GM19328 (cell line): Measurements from ENCODE around the gene AP1G2.
"Not testable (repeated sequence)": the region's sequence is repeated elsewhere in the genome, so short reads cannot be mapped to it uniquely, and the experiment has no call there.

Source experiments
- ATAC-seq: cut with Tn5 transposase; IDR thresholded peaks from one replicate; pipeline ENCODE4 v1.9.1; 2021; ENCODE audit warnings: mild to moderate bottlenecking, moderate library complexity; ENCODE audit not compliant: unreplicated experiment

The AP1G2 gene

DNA sequence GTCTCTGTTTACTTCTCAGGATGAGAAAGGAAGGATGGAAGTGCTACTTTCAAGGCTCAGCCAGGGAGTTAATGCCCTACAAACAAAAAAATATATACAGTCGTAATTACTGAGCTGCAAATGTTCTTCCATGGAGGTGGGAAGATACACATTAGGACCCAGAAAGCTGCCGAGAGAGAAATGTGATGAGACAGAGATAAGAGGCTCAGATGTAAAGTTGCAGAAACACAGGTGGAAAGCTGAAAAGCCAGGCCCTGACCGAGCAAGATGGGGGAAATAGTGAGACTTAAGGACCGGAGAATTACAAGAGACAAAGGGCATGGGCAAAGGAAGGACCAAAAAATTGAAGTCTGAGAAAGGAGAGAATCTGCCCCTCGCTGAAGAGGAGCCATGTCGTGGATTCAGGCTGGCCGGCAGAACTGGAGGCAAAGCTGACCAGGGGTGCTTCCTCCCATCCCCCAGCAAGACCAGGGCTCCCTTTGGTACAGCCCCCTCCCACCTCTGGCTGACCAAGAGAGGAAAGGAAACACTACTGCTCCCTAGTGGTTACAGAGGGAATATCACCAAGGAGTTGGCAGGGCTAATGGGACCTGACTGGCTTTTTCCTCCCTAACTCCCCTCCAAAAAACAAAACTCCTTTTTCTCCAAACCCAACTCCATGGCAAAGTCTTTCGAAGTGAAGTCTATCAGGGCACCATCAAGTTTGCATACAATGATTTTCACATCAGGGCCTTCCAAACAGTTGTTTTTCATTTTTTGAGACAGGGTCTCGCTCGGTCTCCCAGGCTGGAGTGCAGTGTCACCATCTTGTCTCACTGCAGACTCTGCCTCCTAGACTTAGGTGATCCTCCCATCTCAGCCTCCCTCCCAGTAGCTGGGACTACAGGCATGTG lies 28.1 kb downstream of the AP1G2 start:
- ATAC-seq, result no peak

DNA sequence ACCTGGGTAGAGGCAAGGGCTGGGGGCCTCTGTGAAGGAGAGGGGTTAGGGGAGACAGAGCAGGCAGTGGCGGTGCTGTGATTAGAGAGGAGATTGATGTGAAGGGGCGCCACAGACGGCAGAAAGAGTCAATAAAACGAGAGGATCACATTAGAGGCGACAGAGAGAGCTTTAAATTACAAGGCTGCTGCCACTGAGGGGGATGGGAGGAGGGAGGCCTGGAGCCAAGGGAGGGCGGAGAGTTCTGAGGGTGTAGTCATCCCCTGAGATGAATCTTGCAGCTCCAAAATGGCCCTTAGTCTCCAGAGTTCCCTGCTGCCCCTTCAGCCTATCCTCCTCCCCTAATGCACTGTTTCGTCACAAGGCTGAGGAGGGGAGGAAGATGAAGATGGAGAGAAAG lies 28.8 kb downstream of the AP1G2 start:
- no peak for ATAC-seq

DNA sequence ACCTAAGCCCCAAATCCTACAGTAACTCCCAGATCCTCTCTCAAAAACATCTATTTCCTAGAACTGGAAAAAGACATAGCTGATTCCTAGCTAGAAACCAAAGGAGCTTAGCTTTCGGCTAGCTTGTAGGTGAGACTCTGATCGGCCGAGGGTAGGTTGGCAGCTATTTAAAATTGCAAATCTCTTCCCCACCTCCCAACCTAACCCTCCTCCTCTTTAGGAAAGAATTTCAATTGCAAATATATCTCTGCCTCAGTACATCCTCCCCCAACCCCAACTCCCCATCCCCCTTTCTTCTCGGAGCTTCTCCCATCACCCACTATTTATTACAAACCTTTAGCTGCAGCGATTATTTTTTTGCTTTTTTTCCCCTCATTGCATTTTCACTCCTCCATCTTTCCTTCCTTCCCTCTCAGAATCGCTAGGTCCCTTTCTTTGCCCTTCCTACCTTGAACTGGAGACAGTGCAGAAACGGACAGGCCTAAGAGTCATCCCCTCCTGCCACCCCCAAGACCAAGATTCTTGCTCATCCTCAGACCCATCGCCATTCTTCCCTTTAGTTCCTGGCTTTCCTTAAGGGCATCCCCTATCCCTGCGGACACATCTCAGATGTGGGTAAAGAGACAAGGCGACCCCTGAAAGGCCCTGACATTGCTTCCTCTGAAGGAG lies 29.4 kb downstream of the AP1G2 start:
- ATAC-seq, result no peak

DNA sequence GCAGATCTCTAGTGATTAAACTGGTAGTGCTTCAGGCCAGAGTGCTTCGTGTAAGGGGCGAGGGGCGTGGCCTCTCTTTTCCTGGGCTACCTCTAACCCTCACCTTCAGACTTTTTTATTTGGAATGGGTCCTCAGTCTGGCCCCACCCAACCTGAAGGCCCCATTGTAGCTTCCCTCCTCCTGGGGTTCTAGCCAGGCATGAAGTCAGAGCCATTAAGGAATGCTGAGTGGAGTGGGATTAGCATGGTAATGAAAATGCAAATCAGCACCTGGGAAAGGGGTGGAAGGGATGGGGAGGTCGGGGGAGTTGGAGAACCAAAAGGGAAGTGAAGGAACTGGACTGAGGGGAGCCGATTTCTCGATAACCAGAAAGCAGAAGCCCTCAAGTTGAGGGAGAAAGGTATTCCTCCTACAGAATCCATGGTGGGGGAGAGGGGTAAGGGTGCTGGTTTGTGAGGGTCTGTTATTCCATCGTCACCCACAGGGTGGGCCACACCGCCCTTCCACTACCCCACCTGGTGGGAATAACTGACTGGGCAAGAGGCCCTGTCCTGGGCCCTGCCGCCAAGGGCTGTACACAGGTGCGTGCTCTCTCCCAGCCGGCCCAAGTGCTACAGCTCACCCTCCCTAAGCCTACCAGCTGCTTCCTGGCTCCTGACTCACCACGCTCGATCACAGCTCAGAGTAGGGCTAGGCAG lies 30.1 kb downstream of the AP1G2 start:
- ATAC-seq, result no peak

DNA sequence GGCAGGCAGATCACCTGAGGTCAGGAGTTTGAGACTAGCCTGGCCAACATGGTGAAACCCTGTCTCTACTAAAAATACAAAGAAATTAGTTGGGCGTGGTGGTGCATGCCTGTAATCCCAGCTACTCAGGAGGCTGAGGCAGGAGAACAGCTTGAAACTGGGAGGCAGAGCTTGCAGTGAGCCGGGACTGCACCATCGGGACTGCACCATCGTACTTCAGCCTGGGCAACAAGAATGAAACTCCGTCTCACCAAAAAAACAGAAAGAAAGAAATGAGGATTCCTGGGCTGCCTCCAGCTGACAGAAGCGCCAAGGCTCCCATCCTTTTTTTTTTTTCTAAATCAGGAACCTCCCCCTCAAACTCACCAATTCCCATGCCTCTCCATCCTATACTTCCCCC lies 30.7 kb downstream of the AP1G2 start:
- not testable (repeated sequence) for ATAC-seq

DNA sequence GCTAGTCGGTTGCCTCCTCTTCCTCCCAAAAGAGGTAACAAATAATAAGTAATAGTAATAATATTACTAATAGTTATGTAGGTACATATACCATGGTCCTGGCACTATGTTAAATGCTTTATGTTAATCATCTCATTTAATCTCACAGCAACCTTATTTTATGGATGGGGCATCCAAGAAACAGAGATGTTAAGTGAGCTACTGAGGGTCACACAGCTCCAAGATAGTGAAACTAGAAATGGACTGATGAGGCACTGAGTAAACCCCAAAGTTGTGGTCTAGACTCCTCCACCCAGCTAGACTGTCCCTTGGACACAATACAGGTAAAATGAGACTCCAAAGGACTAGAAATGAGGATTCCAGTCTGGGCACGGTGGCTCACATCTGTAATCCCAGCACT lies 31.1 kb downstream of the AP1G2 start:
- no peak for ATAC-seq

DNA sequence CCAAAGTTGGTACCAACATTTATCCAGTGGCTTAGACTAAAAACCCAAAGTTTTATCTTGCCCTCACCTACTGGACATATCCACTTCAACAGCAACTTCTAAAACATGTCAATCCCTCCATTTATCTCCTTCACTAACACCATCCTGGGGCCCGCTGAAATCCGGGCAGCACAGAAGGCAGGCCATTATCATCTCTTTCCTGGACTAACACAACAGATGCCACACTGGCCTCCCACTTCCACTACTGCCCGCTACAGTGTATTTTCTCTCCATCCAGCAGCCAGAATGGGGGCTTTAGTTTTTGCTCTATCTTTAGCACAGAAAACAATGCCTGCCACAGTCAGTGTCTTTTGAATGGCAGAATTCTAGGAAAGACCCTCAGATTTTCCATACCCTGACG lies 31.6 kb downstream of the AP1G2 start:
- ATAC-seq, result no peak

DNA sequence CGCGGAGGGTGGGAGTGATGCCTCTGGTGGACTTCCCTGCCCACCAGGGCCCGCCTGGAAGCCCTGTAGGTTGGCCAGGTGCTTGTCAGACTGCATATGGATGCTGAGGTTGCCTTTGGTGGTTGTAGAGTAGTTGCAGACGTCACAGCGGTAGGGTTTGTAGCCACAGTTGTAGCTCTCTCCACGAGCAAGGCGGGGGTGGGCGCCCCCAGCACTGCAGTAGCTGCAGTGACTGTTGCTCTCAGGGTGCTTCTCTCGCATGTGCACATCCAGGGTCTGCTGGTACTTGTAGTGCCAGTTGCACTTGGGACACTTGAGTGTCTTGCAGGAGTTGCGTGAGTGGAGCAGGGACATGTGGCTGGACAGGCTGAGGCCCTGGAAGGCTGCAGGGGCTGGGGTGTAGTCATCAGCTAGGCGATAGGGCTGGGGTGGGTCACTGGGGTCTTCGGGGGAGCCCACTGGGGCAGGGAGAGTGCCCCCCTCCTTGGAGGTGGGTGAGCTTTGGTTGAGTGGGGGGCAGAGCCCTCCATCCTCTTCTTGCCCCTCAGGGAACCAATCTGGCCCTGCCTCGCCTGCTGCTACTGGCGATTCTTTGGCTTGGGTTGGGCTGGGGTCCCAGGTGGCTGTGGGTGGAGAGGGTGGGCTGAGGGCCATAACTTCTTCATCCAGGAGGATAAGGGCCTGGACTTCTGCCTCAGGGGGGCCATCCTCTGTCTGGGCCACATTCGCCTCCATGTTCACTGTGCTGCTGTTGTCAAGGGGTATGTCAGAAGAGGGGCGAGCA lies 33.7 kb downstream of the AP1G2 start:
- ATAC-seq, result no peak

DNA sequence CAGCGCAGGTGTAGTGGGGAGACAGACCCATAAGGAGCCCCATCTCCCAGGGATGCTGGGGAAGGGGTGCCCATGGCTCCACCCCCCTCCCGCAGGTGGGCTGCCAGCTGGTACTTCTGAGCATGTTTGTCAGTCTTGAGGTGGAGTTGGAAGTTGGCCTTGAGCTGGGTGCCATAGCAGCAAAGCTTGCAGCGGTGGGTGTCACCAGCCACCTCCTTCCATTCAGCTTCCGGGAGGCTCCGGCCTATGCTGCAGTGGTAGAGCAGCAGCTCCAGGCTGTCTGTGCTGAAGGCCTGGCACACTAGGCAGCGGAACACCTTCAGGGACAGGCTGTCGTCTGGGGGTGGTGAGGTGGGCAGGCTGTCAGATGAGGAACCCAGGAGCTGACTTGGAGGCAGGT lies 34.9 kb downstream of the AP1G2 start:
- no peak for ATAC-seq

DNA sequence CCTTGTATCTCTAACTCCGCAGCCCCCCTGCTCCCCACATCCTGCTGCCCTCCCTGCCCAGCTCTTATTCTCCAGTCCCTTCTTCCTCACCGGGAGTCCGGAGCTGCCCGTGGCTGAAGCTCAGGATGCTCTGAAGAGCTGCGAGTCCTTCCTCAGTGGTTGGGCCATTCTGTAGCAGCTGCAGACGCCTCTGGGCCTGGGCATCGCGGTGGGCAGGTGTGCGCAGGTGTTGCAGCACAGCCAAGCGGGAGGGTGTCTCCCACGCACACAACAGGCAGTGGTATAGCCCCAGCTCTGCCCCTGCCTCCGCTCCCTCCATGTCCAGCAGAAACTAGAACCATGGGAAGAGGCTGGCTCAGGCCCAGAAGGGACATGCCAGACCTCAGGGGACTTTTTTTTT lies 36.2 kb downstream of the AP1G2 start:
- no peak for ATAC-seq

DNA sequence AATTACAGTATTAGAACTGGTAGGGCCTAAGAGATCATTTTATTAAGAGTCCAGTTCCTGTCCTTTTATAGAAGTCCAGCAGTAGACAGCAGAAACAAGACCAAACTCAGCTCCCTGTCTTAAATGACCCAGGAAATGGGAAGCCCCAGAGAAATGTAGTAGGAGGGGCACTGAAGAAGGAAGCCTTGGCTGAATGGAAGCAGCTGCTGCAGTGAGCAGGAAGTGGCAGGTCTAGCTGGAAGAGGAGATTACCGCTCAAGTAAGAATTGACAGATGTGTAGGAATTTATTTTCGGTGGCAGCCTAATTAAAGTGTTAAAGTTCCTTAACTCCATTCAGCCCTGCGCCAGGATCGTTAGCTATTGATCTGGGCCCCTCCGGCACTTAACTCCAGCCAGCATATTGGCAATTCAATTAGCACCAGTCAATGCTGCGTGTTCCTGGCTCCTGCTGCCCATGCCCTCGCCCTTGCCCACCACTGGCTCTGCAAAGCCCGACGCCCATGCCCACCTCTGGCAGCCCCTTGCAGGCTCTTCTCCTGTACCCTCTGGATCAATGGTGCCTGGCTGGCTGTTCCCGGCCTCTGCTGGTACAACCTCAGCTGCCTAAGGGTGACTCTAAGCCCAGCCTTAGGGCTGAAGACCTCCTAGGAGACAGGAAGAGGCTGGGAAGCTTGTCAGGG lies 37.1 kb downstream of the AP1G2 start:
- ATAC-seq, result no peak

DNA sequence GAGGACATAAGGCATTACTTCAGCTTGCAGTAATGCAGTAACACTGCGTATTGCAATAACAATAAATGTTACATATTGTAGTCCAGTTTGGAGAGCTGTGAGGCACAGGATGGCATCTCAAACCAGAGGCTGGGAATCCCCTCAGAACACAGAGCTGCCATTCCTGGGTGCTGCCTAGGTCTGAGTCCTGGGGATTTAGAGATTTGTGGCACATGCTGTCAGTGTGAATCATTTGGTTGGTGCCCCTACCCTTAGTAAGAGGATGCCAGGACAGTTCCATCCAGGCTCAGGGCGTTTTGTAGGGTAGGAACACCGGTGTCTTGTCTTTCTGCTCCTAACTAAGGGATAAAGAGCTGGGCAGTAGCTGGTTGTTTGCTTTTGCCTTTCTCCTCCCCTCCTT lies 38.6 kb downstream of the AP1G2 start:
- no peak for ATAC-seq

DNA sequence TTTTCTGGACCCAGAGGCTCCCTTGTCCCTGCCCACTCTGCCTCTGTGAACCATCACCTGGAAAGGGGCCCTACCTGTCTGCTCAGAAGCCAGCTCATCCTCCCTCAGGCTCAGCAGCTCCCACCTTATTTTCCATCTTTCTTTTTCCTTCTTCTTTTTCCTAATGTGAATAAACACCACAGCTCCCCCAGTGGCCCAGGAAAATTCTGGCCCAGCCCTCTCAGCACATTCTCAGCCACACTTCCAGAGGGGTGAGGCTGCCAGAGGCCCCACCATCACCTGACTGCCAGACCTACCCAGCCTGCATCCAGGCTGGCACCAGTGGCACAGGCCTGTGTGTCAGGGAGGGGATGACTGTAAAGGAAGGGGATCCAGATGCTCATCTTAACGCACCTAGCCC lies 39.0 kb downstream of the AP1G2 start:
- no peak for ATAC-seq

DNA sequence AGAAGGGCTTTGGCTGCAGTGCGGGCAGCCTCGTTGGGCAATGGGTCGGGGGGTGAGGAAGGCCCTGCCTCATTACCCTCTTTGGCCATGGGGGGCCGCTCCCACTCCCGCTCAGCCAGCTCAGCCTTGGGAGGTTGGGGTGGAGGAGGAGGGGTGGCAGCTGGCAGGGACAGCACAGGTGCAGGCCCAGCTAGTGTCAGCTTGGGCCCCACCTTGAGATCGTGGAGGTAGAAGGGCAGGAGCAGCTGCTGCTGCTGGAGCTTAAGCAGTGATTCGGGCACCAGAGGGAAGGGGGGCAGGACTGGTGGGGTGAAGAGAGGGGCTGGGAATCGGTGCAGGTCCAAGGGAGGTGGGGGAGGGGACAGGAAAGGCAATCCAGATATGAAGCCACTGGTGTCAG lies 42.0 kb downstream of the AP1G2 start:
- no peak for ATAC-seq

DNA sequence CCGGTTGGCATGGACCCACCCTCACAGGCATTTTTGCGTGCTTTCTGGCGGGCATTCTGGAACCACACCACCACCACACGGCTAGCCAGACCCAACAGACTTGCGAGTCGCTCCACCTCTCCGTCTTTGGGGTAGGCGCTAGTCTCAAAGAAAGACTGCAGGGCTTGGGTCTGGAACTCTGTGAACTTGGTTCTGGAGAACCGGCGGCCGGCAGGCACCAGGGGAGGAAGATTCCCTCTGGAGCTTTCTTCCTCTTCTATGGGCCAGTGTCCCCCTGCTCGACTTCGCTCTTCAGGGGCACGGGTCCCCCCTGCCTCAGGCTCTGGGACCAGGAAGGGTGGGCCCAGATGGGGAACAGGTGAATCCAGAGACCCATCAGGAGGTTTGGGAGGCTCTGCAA lies 42.6 kb downstream of the AP1G2 start:
- ATAC-seq, result no peak

DNA sequence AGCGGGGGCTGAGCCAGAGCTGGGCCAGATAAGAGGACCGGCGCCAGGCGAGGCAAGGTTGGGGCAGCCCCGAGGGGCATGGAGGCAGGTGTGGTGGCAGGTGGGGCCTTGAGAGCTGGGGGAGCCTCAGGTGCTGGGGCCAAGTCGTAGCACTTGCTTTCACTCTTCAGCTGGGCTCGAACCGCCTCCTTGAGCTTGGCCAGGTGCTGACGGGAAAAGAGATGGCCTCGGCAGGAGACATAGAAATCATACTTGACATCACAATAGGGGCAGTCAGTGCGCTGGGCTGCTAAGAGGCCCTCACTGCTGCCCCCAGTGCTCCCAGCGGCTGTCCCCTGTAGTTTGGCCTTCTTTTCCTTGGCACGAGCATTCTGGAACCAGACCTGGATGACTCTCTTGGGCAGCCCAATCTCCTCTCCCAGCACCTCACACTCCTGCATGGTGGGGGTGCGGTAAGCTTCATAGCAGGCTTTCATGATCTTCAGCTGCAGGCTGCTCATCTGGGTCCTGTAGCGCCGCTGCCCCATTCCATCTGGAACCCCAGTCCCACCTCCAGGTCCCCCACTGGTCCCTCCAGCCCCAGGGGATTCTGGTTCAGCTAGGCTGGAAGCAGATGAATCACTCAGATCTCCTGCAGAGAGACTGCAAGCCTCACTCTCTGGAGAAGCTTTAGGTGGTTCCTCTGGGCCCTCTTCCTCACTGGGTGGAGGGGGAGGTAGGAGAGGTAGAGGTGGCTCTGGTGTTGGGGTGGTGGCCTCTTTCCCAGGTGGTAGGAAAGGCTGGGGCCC lies 44.2 kb downstream of the AP1G2 start:
- ATAC-seq, result no peak

DNA sequence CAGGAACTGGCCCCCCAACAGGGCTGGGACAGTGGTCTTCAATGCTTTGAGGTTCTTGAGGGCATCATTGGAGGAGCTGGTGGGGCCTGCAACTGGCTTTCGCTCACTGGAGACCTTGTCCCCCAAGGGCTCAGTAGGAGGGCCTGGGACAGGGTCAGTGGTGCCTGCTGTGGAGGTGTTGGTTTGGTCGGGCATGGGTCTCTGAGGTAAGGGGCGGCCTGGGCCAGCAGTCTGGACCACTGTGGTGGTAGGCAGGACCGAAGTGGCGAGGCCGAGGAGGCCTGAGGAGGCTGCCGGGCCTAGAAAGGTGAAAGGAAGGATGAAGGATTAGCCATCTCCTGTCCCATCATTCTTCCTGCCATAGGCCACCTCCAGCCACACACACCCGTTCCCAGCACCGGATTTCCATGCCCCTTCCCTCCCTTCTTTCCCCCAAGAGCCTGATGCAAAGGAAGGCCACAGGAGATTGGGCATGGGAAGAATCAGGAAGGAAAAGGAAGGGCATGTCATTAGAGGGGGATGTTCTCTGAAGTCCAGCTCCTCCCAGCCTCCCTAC lies 44.9 kb downstream of the AP1G2 start:
- no peak for ATAC-seq

DNA sequence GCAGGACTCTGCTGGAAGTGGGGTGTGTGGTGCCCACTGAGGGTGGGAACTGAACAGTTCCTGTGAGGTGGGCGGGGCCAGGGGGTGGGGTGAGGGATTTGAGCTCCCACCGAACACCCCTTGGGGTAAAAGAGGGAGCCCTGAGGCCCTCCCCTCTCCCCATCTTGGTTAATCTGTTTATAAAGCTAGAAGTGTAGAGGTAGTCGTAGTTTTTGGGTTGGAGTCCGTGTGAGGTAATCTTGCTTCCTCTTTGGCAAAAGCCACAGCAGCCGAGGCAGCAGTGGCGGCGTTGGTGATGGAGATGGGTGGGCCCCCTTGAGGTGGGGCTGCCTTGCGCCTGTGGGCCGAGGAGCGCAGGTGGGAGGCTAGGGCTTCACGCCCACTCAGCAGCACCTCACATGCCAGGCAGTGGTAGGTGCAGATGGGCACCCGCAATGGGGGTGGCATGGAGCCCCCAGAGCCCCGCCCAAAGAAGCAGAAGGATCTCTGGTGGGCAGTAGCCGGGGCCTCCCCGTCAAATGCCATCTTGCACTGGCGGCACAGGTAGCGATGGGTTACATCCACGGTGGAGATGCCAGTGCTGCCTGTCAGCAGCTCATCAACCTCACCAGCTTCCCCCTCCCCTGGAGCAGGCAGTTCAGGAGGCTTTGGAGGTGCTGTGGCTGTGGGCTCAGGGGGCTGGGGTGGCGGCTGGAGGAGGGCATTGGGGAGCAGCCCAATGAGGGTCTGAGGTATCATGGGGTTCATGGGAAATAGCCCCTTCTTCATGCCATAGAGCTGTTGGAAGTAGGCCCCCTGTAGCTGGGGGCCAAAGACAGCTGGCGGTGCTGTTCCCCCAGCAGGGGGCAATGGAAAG lies 45.6 kb downstream of the AP1G2 start:
- no peak for ATAC-seq
